K562 (cell line): ENCODE data around the gene ETFBKMT. TPM values are rescaled to one million over a fixed set of nuclear protein-coding genes. Genes with fewer than 3 reads are reported as not detected.

Experiments
- ATF3 ChIP-seq, 2 experiments: fragments of 450-650 bp in 1 of 2; sonication (generic) in 1 of 2; formaldehyde crosslinking in 1 of 2; IDR thresholded peaks in 1 of 2; conservative IDR thresholded peaks in 1 of 2; 2 replicates each; pipeline versions ENCODE4 v1.6.1 to v1.8.1; 2016 to 2023; ENCODE audit warnings: mild to moderate bottlenecking in 2 of 2, moderate library complexity in 2 of 2, inconsistent platforms in 1 of 2, missing genetic modification reagents in 1 of 2
- ATF7 ChIP-seq: fragments of 450-650 bp; IDR thresholded peaks from 2 replicates; pipeline ENCODE4 v1.7.1; 2014; ENCODE audit warnings: mild to moderate bottlenecking, moderate library complexity
- MEF2A ChIP-seq: IDR thresholded peaks from 2 replicates; pipeline ENCODE4 v1.6.1; 2011; ENCODE audit warnings: low read depth, mild to moderate bottlenecking, low read length, moderate library complexity; ENCODE audit not compliant: control insufficient read depth
- NR3C1 ChIP-seq: sonication (generic); formaldehyde crosslinking; IDR thresholded peaks from 2 replicates; pipeline ENCODE4 v1.8.1; 2022; ENCODE audit warnings: missing genetic modification reagents
- PHF8 ChIP-seq: fragments of 200-600 bp; sonication (generic); IDR thresholded peaks from 2 replicates; pipeline ENCODE4 v1.6.1; 2012; ENCODE audit warnings: mixed run types, mild to moderate bottlenecking, inconsistent platforms, low read length, moderate library complexity, borderline replicate concordance
- PRDM10 ChIP-seq: fragments of 450-650 bp; IDR thresholded peaks from 2 replicates; pipeline ENCODE4 v1.6.1; 2018; ENCODE audit not compliant: partially characterized antibody
- SIN3B ChIP-seq: fragments of 450-650 bp; IDR thresholded peaks from 2 replicates; pipeline ENCODE4 v1.6.1; 2017; ENCODE audit warnings: low read depth, mild to moderate bottlenecking, moderate library complexity
- TBP ChIP-seq: optimal IDR thresholded peaks from 2 replicates; pipeline ENCODE3; 2011; ENCODE audit warnings: low read depth, low read length, improper control_type of control experiment
- ZNF77 ChIP-seq: fragments of 250-450 bp; sonication (Bioruptor Pico); IDR thresholded peaks from 2 replicates; pipeline ENCODE4 v1.5.0; 2020
- polyA plus RNA-seq, 8 experiments: library from polyadenylated mRNA; depleted of rRNA in 4 of 8; stranded (reverse) in 5 of 8; unstranded in 3 of 8; fragments of >200 nt; fragmentation: Nextera tagmentation in 2 of 8; fragmentation: Illumina TruSeq in 1 of 8; extraction: Ambion mirVana in 2 of 8; extraction: Trizol in 1 of 8; gene quantifications; 2 replicates each; pipeline versions ENCODE4 v1.2.1 to v1.2.3, GENCODE V29; 2011 to 2014; ENCODE audit warnings: inconsistent platforms in 1 of 8, missing spikeins in 1 of 8
- total RNA-seq, 7 experiments: library from RNA; depleted of rRNA in 6 of 7; stranded (reverse); fragments of >200 nt in 6 of 7; fragmentation: Illumina TruSeq in 2 of 7; extraction: Trizol in 2 of 7; gene quantifications; 2 replicates each; pipeline versions ENCODE4 v1.2.1 to v1.2.3, GENCODE V29; 2011 to 2021; ENCODE audit warnings: low replicate concordance in 1 of 7
- TF ChIP-seq, protein P1 (sequence below): sonication (generic); formaldehyde crosslinking; IDR thresholded peaks from 2 replicates; pipeline ENCODE4 v1.8.0; 2023; ENCODE audit warnings: missing genetic modification reagents, mild to moderate bottlenecking, borderline replicate concordance
- TF ChIP-seq, protein P2 (sequence below): sonication (generic); formaldehyde crosslinking; IDR thresholded peaks from 2 replicates; pipeline ENCODE4 v1.8.1; 2023; ENCODE audit warnings: missing genetic modification reagents, mild to moderate bottlenecking, borderline replicate concordance

ETFBKMT gene
- total and polyA plus RNA-seq, 9 of the 15 experiments (the other 6 are each of a cell fraction or from before 2014, with no cell fraction given): 0.18 to 1.7 (median 0.96) TPM

GRCh38 chr12:31651893-31652521, 7.5 kb upstream of the ETFBKMT start (continued):
- TF ChIP-seq, protein P1, sequence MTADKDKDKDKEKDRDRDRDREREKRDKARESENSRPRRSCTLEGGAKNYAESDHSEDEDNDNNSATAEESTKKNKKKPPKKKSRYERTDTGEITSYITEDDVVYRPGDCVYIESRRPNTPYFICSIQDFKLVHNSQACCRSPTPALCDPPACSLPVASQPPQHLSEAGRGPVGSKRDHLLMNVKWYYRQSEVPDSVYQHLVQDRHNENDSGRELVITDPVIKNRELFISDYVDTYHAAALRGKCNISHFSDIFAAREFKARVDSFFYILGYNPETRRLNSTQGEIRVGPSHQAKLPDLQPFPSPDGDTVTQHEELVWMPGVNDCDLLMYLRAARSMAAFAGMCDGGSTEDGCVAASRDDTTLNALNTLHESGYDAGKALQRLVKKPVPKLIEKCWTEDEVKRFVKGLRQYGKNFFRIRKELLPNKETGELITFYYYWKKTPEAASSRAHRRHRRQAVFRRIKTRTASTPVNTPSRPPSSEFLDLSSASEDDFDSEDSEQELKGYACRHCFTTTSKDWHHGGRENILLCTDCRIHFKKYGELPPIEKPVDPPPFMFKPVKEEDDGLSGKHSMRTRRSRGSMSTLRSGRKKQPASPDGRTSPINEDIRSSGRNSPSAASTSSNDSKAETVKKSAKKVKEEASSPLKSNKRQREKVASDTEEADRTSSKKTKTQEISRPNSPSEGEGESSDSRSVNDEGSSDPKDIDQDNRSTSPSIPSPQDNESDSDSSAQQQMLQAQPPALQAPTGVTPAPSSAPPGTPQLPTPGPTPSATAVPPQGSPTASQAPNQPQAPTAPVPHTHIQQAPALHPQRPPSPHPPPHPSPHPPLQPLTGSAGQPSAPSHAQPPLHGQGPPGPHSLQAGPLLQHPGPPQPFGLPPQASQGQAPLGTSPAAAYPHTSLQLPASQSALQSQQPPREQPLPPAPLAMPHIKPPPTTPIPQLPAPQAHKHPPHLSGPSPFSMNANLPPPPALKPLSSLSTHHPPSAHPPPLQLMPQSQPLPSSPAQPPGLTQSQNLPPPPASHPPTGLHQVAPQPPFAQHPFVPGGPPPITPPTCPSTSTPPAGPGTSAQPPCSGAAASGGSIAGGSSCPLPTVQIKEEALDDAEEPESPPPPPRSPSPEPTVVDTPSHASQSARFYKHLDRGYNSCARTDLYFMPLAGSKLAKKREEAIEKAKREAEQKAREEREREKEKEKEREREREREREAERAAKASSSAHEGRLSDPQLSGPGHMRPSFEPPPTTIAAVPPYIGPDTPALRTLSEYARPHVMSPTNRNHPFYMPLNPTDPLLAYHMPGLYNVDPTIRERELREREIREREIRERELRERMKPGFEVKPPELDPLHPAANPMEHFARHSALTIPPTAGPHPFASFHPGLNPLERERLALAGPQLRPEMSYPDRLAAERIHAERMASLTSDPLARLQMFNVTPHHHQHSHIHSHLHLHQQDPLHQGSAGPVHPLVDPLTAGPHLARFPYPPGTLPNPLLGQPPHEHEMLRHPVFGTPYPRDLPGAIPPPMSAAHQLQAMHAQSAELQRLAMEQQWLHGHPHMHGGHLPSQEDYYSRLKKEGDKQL (CRISPR knock-in tag): no peak
- TF ChIP-seq, protein P2, sequence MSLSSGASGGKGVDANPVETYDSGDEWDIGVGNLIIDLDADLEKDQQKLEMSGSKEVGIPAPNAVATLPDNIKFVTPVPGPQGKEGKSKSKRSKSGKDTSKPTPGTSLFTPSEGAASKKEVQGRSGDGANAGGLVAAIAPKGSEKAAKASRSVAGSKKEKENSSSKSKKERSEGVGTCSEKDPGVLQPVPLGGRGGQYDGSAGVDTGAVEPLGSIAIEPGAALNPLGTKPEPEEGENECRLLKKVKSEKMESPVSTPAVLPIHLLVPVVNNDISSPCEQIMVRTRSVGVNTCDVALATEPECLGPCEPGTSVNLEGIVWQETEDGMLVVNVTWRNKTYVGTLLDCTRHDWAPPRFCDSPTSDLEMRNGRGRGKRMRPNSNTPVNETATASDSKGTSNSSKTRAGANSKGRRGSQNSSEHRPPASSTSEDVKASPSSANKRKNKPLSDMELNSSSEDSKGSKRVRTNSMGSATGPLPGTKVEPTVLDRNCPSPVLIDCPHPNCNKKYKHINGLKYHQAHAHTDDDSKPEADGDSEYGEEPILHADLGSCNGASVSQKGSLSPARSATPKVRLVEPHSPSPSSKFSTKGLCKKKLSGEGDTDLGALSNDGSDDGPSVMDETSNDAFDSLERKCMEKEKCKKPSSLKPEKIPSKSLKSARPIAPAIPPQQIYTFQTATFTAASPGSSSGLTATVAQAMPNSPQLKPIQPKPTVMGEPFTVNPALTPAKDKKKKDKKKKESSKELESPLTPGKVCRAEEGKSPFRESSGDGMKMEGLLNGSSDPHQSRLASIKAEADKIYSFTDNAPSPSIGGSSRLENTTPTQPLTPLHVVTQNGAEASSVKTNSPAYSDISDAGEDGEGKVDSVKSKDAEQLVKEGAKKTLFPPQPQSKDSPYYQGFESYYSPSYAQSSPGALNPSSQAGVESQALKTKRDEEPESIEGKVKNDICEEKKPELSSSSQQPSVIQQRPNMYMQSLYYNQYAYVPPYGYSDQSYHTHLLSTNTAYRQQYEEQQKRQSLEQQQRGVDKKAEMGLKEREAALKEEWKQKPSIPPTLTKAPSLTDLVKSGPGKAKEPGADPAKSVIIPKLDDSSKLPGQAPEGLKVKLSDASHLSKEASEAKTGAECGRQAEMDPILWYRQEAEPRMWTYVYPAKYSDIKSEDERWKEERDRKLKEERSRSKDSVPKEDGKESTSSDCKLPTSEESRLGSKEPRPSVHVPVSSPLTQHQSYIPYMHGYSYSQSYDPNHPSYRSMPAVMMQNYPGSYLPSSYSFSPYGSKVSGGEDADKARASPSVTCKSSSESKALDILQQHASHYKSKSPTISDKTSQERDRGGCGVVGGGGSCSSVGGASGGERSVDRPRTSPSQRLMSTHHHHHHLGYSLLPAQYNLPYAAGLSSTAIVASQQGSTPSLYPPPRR (CRISPR knock-in tag): no peak
- no peak for TF ChIP-seq ZNF77
- peak; percentile 41; the same call in 1 of the 2 replicates for TF ChIP-seq PHF8
- no peak for TF ChIP-seq SIN3B
- peak; percentile 96 for TF ChIP-seq PRDM10
- no peak for TF ChIP-seq ATF3 (IDR thresholded peaks at IDR 0.05)
- TF ChIP-seq ATF3 (CRISPR knock-in tag; conservative IDR thresholded peaks at IDR 0.05): no peak
- TF ChIP-seq NR3C1 (CRISPR knock-in tag): no peak
- TF ChIP-seq MEF2A: no peak
- TF ChIP-seq ATF7: peak; percentile 14; the same call in 1 of the 2 replicates
- no peak for TF ChIP-seq TBP
